ENCODE measurements around the gene CISTR. TPM values are rescaled to one million over a fixed set of nuclear protein-coding genes. Genes with fewer than 3 reads are reported as not detected.

CISTR gene
- total and polyA plus RNA-seq, 8 donors: not detected

DNA sequence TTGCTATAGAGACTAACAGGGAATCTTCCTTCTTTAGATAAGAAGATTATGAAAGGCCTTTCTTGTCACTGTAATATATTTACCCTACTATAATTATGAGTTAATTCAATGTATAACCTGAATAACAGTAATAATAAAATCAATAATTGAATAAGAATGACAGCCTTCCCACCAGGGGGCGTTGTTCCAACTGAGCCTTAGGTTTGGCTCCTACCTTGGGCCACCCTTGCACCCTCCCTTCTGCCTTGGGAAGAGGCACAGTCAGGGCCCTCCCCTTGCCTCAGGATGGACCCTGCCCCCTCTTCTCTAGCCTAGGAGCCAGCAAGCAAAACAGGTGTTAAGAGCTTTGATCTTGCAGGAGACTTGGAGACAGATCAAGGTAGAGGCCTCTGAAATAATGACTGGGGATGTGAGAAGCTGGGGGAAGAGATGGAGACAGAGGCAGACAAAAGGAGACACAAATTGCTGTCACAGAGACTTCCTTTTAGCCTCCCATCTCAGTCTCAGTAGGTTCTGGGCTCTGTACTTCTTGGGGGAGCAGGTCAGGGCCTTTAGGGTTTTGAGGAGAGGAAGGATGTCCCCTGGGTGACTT is 40.1 kb upstream of the CISTR start:
- H3K4me3 ChIP-seq: no peak overlapping the region
- H3K36me3 ChIP-seq: no peaks in the 10 kb centered on the region
- no peak overlapping the region for H3K27ac ChIP-seq
- H3K9me3 ChIP-seq: no peaks in the 10 kb centered on the region
- 0 to 10% (median 3%) methylated on average over 1 of the region's 1 CpG for WGBS, 5 donors
- H3K27me3 ChIP-seq: peaks cover 0 to 85% (median 12%) of the 10 kb centered on the region in 3 donors
- no peak for TF ChIP-seq POLR2A (IDR thresholded peaks at IDR 0.05)
- TF ChIP-seq, protein P1, sequence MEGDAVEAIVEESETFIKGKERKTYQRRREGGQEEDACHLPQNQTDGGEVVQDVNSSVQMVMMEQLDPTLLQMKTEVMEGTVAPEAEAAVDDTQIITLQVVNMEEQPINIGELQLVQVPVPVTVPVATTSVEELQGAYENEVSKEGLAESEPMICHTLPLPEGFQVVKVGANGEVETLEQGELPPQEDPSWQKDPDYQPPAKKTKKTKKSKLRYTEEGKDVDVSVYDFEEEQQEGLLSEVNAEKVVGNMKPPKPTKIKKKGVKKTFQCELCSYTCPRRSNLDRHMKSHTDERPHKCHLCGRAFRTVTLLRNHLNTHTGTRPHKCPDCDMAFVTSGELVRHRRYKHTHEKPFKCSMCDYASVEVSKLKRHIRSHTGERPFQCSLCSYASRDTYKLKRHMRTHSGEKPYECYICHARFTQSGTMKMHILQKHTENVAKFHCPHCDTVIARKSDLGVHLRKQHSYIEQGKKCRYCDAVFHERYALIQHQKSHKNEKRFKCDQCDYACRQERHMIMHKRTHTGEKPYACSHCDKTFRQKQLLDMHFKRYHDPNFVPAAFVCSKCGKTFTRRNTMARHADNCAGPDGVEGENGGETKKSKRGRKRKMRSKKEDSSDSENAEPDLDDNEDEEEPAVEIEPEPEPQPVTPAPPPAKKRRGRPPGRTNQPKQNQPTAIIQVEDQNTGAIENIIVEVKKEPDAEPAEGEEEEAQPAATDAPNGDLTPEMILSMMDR (IDR thresholded peaks at IDR 0.05): peak in 3 of 7 experiments; percentile 20 to 37 (median 31)
- intact Hi-C loops (cut with DNase I; ENCODE audit: low total_unique reads): no loop called here
- H3K4me1 ChIP-seq: no peaks in the 10 kb centered on the region
- DNase-seq: peak in 1 of 2 donors; percentile 26

DNA sequence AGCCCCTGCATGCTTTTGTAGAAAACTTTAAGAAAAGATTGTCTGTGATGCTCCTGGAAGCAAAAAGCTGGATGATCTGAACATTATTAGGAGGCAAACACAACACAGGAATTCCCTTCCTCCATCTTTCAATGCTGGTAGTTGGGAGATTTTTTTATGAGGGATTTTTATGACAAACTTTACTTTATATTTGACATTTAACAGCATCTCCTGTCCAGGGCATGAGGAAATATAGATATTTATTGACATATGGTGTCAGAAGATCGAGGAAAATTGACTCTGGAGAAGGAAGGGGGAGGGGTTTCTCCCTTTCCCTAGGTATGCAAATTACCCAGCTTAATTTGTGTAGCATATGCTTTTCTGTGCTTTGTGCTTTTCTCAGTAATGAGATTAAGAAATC is 37.8 kb upstream of the CISTR start:
- no peak overlapping the region for H3K4me3 ChIP-seq
- intact Hi-C loops (cut with DNase I; ENCODE audit: low total_unique reads): no loop called here
- no peak for TF ChIP-seq POLR2AphosphoS5 (IDR thresholded peaks at IDR 0.05)
- TF ChIP-seq, protein P1 (IDR thresholded peaks at IDR 0.05): no peak
- TF ChIP-seq EP300 (IDR thresholded peaks at IDR 0.05): no peak
- TF ChIP-seq POLR2A (IDR thresholded peaks at IDR 0.05): no peak
- peaks cover 0 to 83% (median 17%) of the 10 kb centered on the region in 3 donors for H3K27me3 ChIP-seq
- no peaks in the 10 kb centered on the region for H3K9me3 ChIP-seq
- no peak for DNase-seq
- H3K36me3 ChIP-seq: no peaks in the 10 kb centered on the region
- no peak overlapping the region for H3K27ac ChIP-seq
- WGBS, 5 donors: 17 to 47% (median 29%) methylated on average over 1 of the region's 1 CpG
- no peaks in the 10 kb centered on the region for H3K4me1 ChIP-seq

DNA sequence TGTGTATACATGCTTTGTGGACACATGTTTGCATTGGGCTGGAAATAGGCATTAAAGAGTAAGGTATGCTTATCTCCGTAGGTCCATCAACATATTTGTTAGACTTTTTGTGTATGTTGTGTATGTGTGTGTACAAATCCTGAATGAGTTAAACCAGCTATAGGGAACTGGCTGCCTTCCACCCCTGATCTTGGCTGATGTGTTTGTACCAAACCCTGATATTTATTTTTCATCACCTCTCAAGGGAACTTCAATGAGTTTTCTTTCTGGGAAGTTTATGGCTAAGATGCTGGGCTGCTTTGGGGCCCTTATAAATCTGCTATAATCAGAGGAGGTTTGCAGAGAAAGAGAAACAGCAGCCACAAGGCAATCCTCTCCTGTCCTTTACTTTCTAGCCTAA is 37.1 kb upstream of the CISTR start:
- no peak overlapping the region for H3K4me3 ChIP-seq
- H3K9me3 ChIP-seq: no peaks in the 10 kb centered on the region
- H3K36me3 ChIP-seq: no peaks in the 10 kb centered on the region
- no peaks in the 10 kb centered on the region for H3K4me1 ChIP-seq
- DNase-seq: no peak
- TF ChIP-seq EP300 (IDR thresholded peaks at IDR 0.05) (no peak), POLR2A (IDR thresholded peaks at IDR 0.05) (no peak), POLR2AphosphoS5 (IDR thresholded peaks at IDR 0.05) (no peak)
- TF ChIP-seq, protein P1 (IDR thresholded peaks at IDR 0.05): no peak
- 32 to 67% (median 50%) methylated on average over 1 of the region's 1 CpG for WGBS, 5 donors
- H3K27me3 ChIP-seq: peaks cover 0 to 83% (median 22%) of the 10 kb centered on the region in 3 donors
- intact Hi-C loops (cut with DNase I; ENCODE audit: low total_unique reads): no loop called here
- no peak overlapping the region for H3K27ac ChIP-seq

DNA sequence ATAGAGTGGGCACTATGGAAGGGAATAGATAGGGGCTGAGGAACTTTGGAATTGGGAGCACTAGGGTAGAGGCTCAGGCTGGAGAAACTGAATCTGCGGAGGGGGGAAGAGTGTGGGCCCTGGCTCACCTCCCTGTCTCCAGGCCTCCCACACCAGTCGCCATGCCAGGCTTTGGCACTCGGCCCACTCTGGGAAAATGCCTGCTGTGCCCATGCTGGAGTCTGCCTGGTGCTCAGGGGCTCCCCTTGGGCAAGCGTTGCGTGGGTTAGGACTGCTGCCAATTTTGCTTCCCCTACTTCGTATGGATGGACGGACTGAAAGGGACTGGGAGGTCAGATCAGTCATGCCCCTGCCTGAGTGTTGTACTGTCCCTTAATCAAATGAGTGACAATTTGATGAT is 34.6 kb upstream of the CISTR start:
- 66 to 87% (median 76%) methylated on average over 7 of the region's 7 CpGs for WGBS, 5 donors
- TF ChIP-seq POLR2AphosphoS5 (IDR thresholded peaks at IDR 0.05) (no peak), EP300 (IDR thresholded peaks at IDR 0.05) (no peak), POLR2A (IDR thresholded peaks at IDR 0.05) (no peak)
- TF ChIP-seq, protein P1 (IDR thresholded peaks at IDR 0.05): no peak
- H3K9me3 ChIP-seq: no peaks in the 10 kb centered on the region
- no peak overlapping the region for H3K27ac ChIP-seq
- no peaks in the 10 kb centered on the region for H3K4me1 ChIP-seq
- H3K27me3 ChIP-seq: peaks cover 0 to 90% (median 41%) of the 10 kb centered on the region in 3 donors
- intact Hi-C loops (cut with DNase I; ENCODE audit: low total_unique reads): no loop called here
- no peak for DNase-seq
- no peaks in the 10 kb centered on the region for H3K36me3 ChIP-seq
- H3K4me3 ChIP-seq: no peak overlapping the region

Data from stomach (tissue), 9 donors.